ENCODE results near the gene TALDO1. TPM values are rescaled to one million over a fixed set of nuclear protein-coding genes. Genes with fewer than 3 reads are reported as not detected.

TALDO1 gene
- total RNA-seq, 2 experiments from 2014 or later = 249 to 293 TPM

GRCh38 chr11:760236-760635, 13.0 kb downstream of the TALDO1 start:
- H3K9me3 Mint-ChIP-seq (ENCODE audit: low read depth) = no peaks in the 10 kb centered on the region
- no peak for ATAC-seq
- H3K4me1 Mint-ChIP-seq = no peaks in the 10 kb centered on the region
- H3K36me3 Mint-ChIP-seq = peaks cover 32% of the 10 kb centered on the region
- H3K27me3 Mint-ChIP-seq = no peaks in the 10 kb centered on the region
- H3K27ac Mint-ChIP-seq = peak overlapping the region; percentile 43
- DNase-seq = no peak
- no peak overlapping the region for H3K4me3 Mint-ChIP-seq
- CTCF ChIA-PET = interaction anchor here (0.6 to 1.2 kb wide), 4 partner anchors 33 to 205 kb away, joined by 3 read pairs; no protein-coding TSS in a partner anchor

DNA sequence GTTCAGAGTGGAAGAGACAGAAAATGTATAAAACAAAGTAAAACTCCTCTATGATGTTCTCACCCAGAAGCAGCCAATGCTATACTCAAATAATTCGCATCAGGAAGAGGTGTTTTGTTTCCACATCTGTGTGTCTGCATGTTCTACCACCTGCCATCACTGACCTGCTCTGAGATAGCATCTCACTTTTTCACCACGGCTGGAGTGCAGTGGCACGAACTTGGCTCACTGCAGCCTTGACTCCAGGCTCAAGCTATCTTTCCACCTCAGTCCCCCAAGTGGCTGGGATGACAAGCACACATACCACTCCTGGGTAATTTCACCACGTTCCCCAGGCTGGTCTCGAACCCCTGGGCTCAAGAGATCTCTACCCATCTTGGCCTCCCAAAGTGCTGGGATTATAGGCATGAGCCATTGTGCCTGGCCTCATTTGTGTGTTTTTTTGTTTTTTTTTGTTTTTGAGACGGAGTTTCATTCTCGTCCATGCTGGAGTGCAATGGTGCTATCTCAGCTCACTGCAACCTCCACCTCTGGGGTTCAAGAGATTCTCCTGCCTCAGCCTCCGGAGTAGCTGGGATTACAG, 14.4 kb downstream of the TALDO1 start:
- no peak for ATAC-seq
- Mint-ChIP-seq H3K27ac (no peak overlapping the region), H3K36me3 (peaks cover 30% of the 10 kb centered on the region), H3K27me3 (no peaks in the 10 kb centered on the region), H3K4me3 (no peak overlapping the region), H3K4me1 (no peaks in the 10 kb centered on the region), H3K9me3 (ENCODE audit: low read depth) (no peaks in the 10 kb centered on the region)
- CTCF ChIA-PET = interaction anchor here (1.1 to 1.2 kb wide), 2 partner anchors 14 to 31 kb away, joined by 3 read pairs; partner anchors contain the start of gene TALDO1
- DNase-seq = no peak

DNA sequence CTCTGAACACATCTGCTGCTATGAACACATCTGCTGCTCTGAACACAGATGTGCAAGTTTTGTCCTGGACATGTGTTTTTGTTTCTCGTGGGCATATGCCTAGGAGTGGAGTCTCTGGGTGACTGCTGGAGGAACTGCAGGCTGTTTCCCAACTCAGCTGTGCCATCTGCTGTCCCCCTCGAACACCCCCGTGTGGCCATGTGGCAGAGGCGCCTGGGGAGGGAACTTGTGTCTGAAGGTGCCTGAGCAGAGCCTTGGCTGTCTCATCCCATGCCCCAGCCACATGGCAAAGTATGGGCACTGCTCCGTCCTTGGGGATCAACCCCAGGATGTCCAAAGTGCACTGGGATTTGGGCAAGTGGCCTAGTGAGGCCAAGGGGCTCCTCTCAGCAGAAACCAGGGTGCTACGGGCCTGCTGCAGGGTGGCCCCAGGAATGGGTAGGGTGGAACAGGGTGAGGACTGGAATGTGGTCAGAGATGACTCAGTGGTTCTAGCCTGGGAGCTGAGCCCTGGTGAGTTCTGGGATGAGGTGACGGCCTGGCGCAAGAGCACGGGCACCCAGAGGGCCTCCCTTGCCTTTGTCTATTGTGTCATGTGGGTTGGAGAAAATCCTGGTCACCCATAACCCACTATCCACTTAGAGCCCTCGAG, 15.3 kb downstream of the TALDO1 start:
- no peak for DNase-seq
- Mint-ChIP-seq H3K9me3 (ENCODE audit: low read depth) (no peaks in the 10 kb centered on the region), H3K4me1 (peaks cover 2% of the 10 kb centered on the region), H3K4me3 (no peak overlapping the region), H3K36me3 (peaks cover 27% of the 10 kb centered on the region), H3K27me3 (no peaks in the 10 kb centered on the region), H3K27ac (no peak overlapping the region)
- CTCF ChIA-PET = interaction anchor here (1.1 kb wide), 1 partner anchor 15 kb away, joined by 3 read pairs; the partner anchor contains the start of gene TALDO1
- ATAC-seq = no peak

DNA sequence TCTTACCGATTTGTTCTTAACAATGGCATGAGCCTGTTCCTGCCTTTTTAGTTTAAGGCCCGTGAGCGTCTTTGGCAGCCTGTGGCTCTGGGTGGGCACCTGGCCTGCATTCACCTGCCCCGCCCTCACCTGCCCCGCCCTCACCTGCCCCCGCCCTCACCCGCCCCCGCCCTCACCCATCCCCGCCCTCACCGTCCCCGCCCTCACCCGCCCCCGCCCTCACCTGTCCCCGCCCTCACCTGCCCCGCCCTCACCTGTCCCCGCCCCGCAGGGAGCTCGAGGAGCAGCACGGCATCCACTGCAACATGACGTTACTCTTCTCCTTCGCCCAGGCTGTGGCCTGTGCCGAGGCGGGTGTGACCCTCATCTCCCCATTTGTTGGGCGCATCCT, 15.8 kb downstream of the TALDO1 start:
- CTCF ChIA-PET = interaction anchor here (0.8 to 1.6 kb wide), 2 partner anchors 12 to 208 kb away, joined by 3 read pairs; no protein-coding TSS in a partner anchor
- ATAC-seq (no peak), DNase-seq (no peak)
- Mint-ChIP-seq H3K27me3 (no peaks in the 10 kb centered on the region), H3K4me3 (no peak overlapping the region), H3K36me3 (peaks cover 25% of the 10 kb centered on the region), H3K27ac (no peak overlapping the region), H3K9me3 (ENCODE audit: low read depth) (no peaks in the 10 kb centered on the region), H3K4me1 (peaks cover 2% of the 10 kb centered on the region)

DNA sequence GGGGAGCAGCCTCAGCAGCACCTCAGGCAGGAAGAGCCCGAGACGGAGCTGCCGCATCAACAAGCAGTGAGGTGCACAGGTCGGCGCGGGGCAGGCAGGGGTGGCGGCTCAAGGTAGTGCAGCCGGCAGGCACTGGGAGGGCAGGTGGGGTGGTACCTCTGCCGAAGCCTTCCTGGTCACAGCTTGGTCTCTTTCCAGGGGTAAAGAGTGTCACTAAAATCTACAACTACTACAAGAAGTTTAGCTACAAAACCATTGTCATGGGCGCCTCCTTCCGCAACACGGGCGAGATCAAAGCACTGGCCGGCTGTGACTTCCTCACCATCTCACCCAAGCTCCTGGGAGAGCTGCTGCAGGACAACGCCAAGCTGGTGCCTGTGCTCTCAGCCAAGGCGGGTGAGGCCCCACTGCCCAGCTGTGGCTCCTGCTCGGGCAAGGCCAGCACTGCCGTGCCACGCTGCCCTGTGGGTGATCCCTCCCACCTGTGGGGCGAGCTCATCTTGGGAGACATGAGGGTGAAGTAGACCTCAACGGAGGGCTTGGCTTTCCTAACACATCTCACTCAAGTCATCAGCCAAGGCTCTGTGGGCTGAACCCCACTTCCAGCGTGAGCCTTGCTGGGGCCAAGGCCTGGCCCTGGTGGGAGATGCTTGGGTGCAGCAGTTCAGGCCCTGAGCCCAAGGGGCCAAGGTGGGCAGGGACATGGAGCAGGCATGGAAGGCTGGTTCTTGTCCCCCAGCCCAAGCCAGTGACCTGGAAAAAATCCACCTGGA, 16.5 kb downstream of the TALDO1 start:
- CTCF ChIA-PET = interaction anchor here (0.8 to 1.6 kb wide), 5 partner anchors 13 to 209 kb away, joined by 3 read pairs; no protein-coding TSS in a partner anchor
- ATAC-seq = no peak
- H3K4me3 Mint-ChIP-seq = no peak overlapping the region

DNA sequence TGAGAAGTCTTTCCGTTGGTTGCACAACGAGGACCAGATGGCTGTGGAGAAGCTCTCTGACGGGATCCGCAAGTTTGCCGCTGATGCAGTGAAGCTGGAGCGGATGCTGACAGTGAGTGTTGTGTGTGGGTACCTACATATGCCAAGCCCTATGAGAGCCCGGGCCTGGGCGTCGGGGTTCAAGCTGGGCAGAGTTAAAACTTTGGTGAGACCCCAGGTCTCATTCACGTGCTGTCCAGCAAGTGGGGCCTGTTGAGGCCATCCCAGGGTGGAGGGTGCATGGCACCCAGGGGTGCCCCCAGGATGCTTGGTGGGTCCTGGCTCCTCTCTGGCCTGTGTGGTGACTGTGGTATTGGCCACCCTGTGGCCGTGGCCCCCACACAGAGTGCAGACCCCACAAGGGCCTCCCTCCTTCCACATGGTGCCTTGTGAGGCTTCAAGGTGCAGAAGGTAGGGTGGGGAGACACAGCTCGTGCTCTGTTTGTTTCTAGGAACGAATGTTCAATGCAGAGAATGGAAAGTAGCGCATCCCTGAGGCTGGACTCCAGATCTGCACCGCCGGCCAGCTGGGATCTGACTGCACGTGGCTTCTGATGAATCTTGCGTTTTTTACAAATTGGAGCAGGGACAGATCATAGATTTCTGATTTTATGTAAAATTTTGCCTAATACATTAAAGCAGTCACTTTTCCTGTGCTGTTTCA, 17.2 kb downstream of the TALDO1 start:
- CTCF ChIA-PET = interaction anchor here (0.6 to 1.6 kb wide), 5 partner anchors 14 to 177 kb away, joined by 3 to 5 read pairs (median 3); no protein-coding TSS in a partner anchor

More for the DNA sequence above, 16.5 kb downstream of the TALDO1 start:
- peaks cover 23% of the 10 kb centered on the region for H3K36me3 Mint-ChIP-seq
- H3K9me3 Mint-ChIP-seq (ENCODE audit: low read depth) = no peaks in the 10 kb centered on the region
- no peak for DNase-seq
- no peaks in the 10 kb centered on the region for H3K27me3 Mint-ChIP-seq
- H3K27ac Mint-ChIP-seq = no peak overlapping the region
- H3K4me1 Mint-ChIP-seq = peaks cover 2% of the 10 kb centered on the region

GRCh38 chr11:765025-765801, 17.9 kb downstream of the TALDO1 start:
- Mint-ChIP-seq H3K36me3 (peaks cover 18% of the 10 kb centered on the region), H3K4me1 (peaks cover 2% of the 10 kb centered on the region), H3K27me3 (no peaks in the 10 kb centered on the region), H3K27ac (no peak overlapping the region), H3K9me3 (ENCODE audit: low read depth) (no peaks in the 10 kb centered on the region), H3K4me3 (no peak overlapping the region)
- ATAC-seq (peak; percentile 78), DNase-seq (peak; percentile 78)
- CTCF ChIA-PET = interaction anchor here (0.6 to 1.3 kb wide), 8 partner anchors 10 to 211 kb away, joined by 3 to 5 read pairs (median 4); no protein-coding TSS in a partner anchor

More for the DNA sequence above, 17.2 kb downstream of the TALDO1 start:
- DNase-seq (no peak), ATAC-seq (no peak)
- peaks cover 21% of the 10 kb centered on the region for H3K36me3 Mint-ChIP-seq
- H3K27ac Mint-ChIP-seq = no peak overlapping the region
- peaks cover 2% of the 10 kb centered on the region for H3K4me1 Mint-ChIP-seq
- H3K27me3 Mint-ChIP-seq = no peaks in the 10 kb centered on the region
- no peaks in the 10 kb centered on the region for H3K9me3 Mint-ChIP-seq (ENCODE audit: low read depth)
- H3K4me3 Mint-ChIP-seq = no peak overlapping the region

- no peaks in the 10 kb centered on the region for H3K27me3 Mint-ChIP-seq
- CTCF ChIA-PET = interaction anchor here (0.7 to 1.2 kb wide), 6 partner anchors 10 to 211 kb away, joined by 3 to 4 read pairs (median 4); no protein-coding TSS in a partner anchor
- H3K27ac Mint-ChIP-seq = no peak overlapping the region
- peaks cover 17% of the 10 kb centered on the region for H3K36me3 Mint-ChIP-seq
- H3K4me3 Mint-ChIP-seq = no peak overlapping the region
- H3K9me3 Mint-ChIP-seq (ENCODE audit: low read depth) = no peaks in the 10 kb centered on the region
- DNase-seq = no peak
- no peak for ATAC-seq
- peaks cover 2% of the 10 kb centered on the region for H3K4me1 Mint-ChIP-seq
Observed at GRCh38 chr11:765802-766091, 18.5 kb downstream of the TALDO1 start.

GRCh38 chr11:766106-766935, 19.1 kb downstream of the TALDO1 start:
- Mint-ChIP-seq H3K36me3 (peaks cover 18% of the 10 kb centered on the region), H3K4me3 (no peak overlapping the region), H3K9me3 (ENCODE audit: low read depth) (no peaks in the 10 kb centered on the region), H3K4me1 (peaks cover 2% of the 10 kb centered on the region), H3K27me3 (no peaks in the 10 kb centered on the region), H3K27ac (peak overlapping the region; percentile 17)
- DNase-seq (no peak), ATAC-seq (no peak)
- CTCF ChIA-PET = interaction anchor here (0.7 to 1.2 kb wide), 7 partner anchors 9 to 212 kb away, joined by 3 to 4 read pairs (median 3); no protein-coding TSS in a partner anchor

DNA sequence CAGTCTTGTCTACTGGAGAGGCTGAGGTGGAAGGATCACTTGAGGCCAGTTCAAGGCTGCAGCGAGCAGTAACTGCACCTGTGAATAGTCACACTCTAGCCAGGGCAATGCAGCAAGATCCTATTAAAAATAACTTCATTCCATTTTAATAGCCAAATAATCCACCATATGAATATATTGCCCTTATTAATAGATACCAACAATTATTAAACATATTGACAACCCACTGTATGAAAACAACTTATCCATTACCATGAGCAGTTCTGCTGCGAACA, 19.6 kb downstream of the TALDO1 start:
- peaks cover 2% of the 10 kb centered on the region for H3K4me1 Mint-ChIP-seq
- H3K9me3 Mint-ChIP-seq (ENCODE audit: low read depth) = no peaks in the 10 kb centered on the region
- H3K36me3 Mint-ChIP-seq = peaks cover 13% of the 10 kb centered on the region
- no peak for ATAC-seq
- DNase-seq = no peak
- peak overlapping the region; percentile 17 for H3K27ac Mint-ChIP-seq
- no peak overlapping the region for H3K4me3 Mint-ChIP-seq
- CTCF ChIA-PET = interaction anchor here (0.8 kb wide), 1 partner anchor 70 kb away, joined by 3 read pairs; no protein-coding TSS in a partner anchor
- H3K27me3 Mint-ChIP-seq = no peaks in the 10 kb centered on the region

DNA sequence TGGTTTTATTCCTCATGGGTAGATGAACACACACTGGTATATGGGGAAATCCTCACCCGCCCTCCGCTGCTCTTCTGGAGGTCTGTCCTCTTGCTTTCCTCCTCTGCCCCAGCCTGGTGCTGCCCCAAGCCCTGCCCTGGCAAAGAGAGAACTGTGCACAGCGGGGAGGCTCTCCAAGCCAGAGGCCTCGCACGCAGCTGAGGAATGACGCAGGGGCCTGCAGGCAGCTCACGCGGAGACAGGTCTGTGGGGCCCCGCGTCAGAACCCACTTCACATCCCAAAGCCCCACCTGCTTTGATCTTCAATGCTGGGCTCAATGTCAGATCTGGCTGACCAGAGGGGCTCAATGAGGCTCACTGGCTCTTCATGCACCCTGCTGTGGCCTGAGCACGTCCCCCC, 20.0 kb downstream of the TALDO1 start:
- Mint-ChIP-seq H3K4me3 (no peak overlapping the region), H3K36me3 (peaks cover 13% of the 10 kb centered on the region), H3K27me3 (no peaks in the 10 kb centered on the region), H3K27ac (no peak overlapping the region), H3K4me1 (peaks cover 2% of the 10 kb centered on the region), H3K9me3 (ENCODE audit: low read depth) (no peaks in the 10 kb centered on the region)
- ATAC-seq = no peak
- CTCF ChIA-PET = no interaction called here
- no peak for DNase-seq

Data from activated CD8-positive, alpha-beta memory T cell treated with anti-CD3 and anti-CD28 coated beads, Interleukin-2, amount 10 ng/mL, durations not matched to agents 7 days and 5 days (primary cell).